HG03066 (cell line): Measurements from ENCODE around the gene THOC6.

ENCODE experiments used
- ATAC-seq: cut with Tn5 transposase; IDR thresholded peaks from one replicate; pipeline ENCODE4 v1.9.1; 2021; ENCODE audit warnings: low read depth; ENCODE audit not compliant: unreplicated experiment

THOC6 gene

GRCh38 chr16:3029491-3030221, 5.8 kb downstream of the THOC6 start:
- no peak for ATAC-seq

- ATAC-seq: no peak
Measured at GRCh38 chr16:3030222-3031212, 6.7 kb downstream of the THOC6 start.

- no peak for ATAC-seq
Measured at GRCh38 chr16:3032624-3033023, 8.8 kb downstream of the THOC6 start.

- ATAC-seq: no peak
Measured at GRCh38 chr16:3035289-3035971, 11.6 kb downstream of the THOC6 start.

- no peak for ATAC-seq
Measured at GRCh38 chr16:3035972-3036725, 12.3 kb downstream of the THOC6 start.

GRCh38 chr16:3036726-3037315, 13.0 kb downstream of the THOC6 start, which contains the start of gene BICDL2:
BICDL2 (minus strand) TSS chr16:3036944; CDS start chr16:3035496, 1,448 bp downstream.
- no peak for ATAC-seq

GRCh38 chr16:3038256-3038655, 14.4 kb downstream of the THOC6 start:
- no peak for ATAC-seq

GRCh38 chr16:3038896-3039295, 15.1 kb downstream of the THOC6 start:
- ATAC-seq: no peak

- no peak for ATAC-seq
Measured at GRCh38 chr16:3042376-3042775, 18.5 kb downstream of the THOC6 start.

GRCh38 chr16:3044708-3045107, 20.9 kb downstream of the THOC6 start:
- ATAC-seq: no peak

GRCh38 chr16:3045758-3046640, 22.2 kb downstream of the THOC6 start, which contains the start of gene MMP25:
MMP25 (plus strand) TSS chr16:3046561; CDS start chr16:3046918, 357 bp downstream.
- no peak for ATAC-seq

- no peak for ATAC-seq
Measured at GRCh38 chr16:3046641-3047386, 23.0 kb downstream of the THOC6 start.

GRCh38 chr16:3047387-3047720, 23.5 kb downstream of the THOC6 start:
- no peak for ATAC-seq

GRCh38 chr16:3049921-3050481, 26.2 kb downstream of the THOC6 start:
- ATAC-seq: no peak

- ATAC-seq: no peak
Measured at GRCh38 chr16:3050487-3050886, 26.7 kb downstream of the THOC6 start.

- no peak for ATAC-seq
Measured at GRCh38 chr16:3051009-3051408, 27.2 kb downstream of the THOC6 start.

GRCh38 chr16:3051494-3051893, 27.7 kb downstream of the THOC6 start:
- ATAC-seq: no peak
